Measurements from ENCODE around the gene CSN3. TPM values are rescaled to one million over a fixed set of nuclear protein-coding genes. Genes with fewer than 3 reads are reported as not detected.

The CSN3 gene
- polyA plus RNA-seq, 1 donor from 2014 or later = not detected

- H3K27ac ChIP-seq (ENCODE audit: low read length) = no peak overlapping the region
- H3K4me2 ChIP-seq (ENCODE audit: low read length) = no peak overlapping the region
- H3K9ac ChIP-seq (ENCODE audit: low read length) = no peak overlapping the region
- H3K79me2 ChIP-seq (replicated peaks; ENCODE audit: insufficient read depth, low read length) = no peaks in the 10 kb centered on the region
- H2AFZ ChIP-seq (ENCODE audit: low read depth, low read length) = no peak overlapping the region
- no peaks in the 10 kb centered on the region for H3K36me3 ChIP-seq (ENCODE audit: insufficient read depth, low read length)
- no peaks in the 10 kb centered on the region for H3K27me3 ChIP-seq (ENCODE audit: insufficient read depth, low read depth, low read length)
- TF ChIP-seq SMC3 (conservative IDR thresholded peaks at IDR 0.05; ENCODE audit: poor library complexity) = no peak
- TF ChIP-seq TAF1 (IDR thresholded peaks at IDR 0.05; ENCODE audit: low read depth) = no peak
- TF ChIP-seq EP300 (conservative IDR thresholded peaks at IDR 0.05; ENCODE audit: poor library complexity, severe bottlenecking) = no peak
- TF ChIP-seq REST (IDR thresholded peaks at IDR 0.05; ENCODE audit: borderline replicate concordance) = no peak
- TF ChIP-seq CTCF (IDR thresholded peaks at IDR 0.05; ENCODE audit: poor library complexity, severe bottlenecking) = no peak
- TF ChIP-seq EZH2 (IDR thresholded peaks at IDR 0.05; ENCODE audit: borderline replicate concordance, insufficient read depth, low read length, poor library complexity, severe bottlenecking) = no peak
- no peak for TF ChIP-seq RAD21 (conservative IDR thresholded peaks at IDR 0.05)
- no peak for TF ChIP-seq POLR2AphosphoS5 (IDR thresholded peaks at IDR 0.05)
- no peak for TF ChIP-seq MXI1 (conservative IDR thresholded peaks at IDR 0.05; ENCODE audit: poor library complexity, severe bottlenecking)
- H3F3A ChIP-seq (ENCODE audit: insufficient read depth, low read length, poor library complexity, severe bottlenecking) = no peaks in the 10 kb centered on the region
- no peak overlapping the region for H3K4me3 ChIP-seq (ENCODE audit: low read length)
- no peaks in the 10 kb centered on the region for H3K9me3 ChIP-seq (ENCODE audit: low read length)
- H4K20me1 ChIP-seq (ENCODE audit: insufficient read depth) = no peaks in the 10 kb centered on the region
- no peaks in the 10 kb centered on the region for H3K9me2 ChIP-seq (ENCODE audit: insufficient read depth, low read length)
Observed at GRCh38 chr4:70243091-70243490, 694 bp downstream of the CSN3 start.

GRCh38 chr4:70251250-70251944 is 9.0 kb downstream of the CSN3 start:
- Histone ChIP-seq H3K9ac (ENCODE audit: low read length) (no peak overlapping the region), H2AFZ (ENCODE audit: low read depth, low read length) (no peak overlapping the region), H3K4me2 (ENCODE audit: low read length) (no peak overlapping the region), H3K9me3 (ENCODE audit: low read length) (no peaks in the 10 kb centered on the region), H3K79me2 (replicated peaks; ENCODE audit: insufficient read depth, low read length) (no peaks in the 10 kb centered on the region), H3F3A (ENCODE audit: insufficient read depth, low read length, poor library complexity, severe bottlenecking) (no peaks in the 10 kb centered on the region), H3K9me2 (ENCODE audit: insufficient read depth, low read length) (no peaks in the 10 kb centered on the region), H3K36me3 (ENCODE audit: insufficient read depth, low read length) (no peaks in the 10 kb centered on the region), H4K20me1 (ENCODE audit: insufficient read depth) (no peaks in the 10 kb centered on the region), H3K27me3 (ENCODE audit: insufficient read depth, low read depth, low read length) (no peaks in the 10 kb centered on the region), H3K27ac (ENCODE audit: low read length) (no peak overlapping the region), H3K4me3 (ENCODE audit: low read length) (no peak overlapping the region)
- TF ChIP-seq REST (IDR thresholded peaks at IDR 0.05; ENCODE audit: borderline replicate concordance) = no peak
- TF ChIP-seq TAF1 (IDR thresholded peaks at IDR 0.05; ENCODE audit: low read depth) = no peak
- TF ChIP-seq SMC3 (conservative IDR thresholded peaks at IDR 0.05; ENCODE audit: poor library complexity) = no peak
- TF ChIP-seq POLR2AphosphoS5 (IDR thresholded peaks at IDR 0.05) = no peak
- no peak for TF ChIP-seq EP300 (conservative IDR thresholded peaks at IDR 0.05; ENCODE audit: poor library complexity, severe bottlenecking)
- TF ChIP-seq EZH2 (IDR thresholded peaks at IDR 0.05; ENCODE audit: borderline replicate concordance, insufficient read depth, low read length, poor library complexity, severe bottlenecking) = no peak
- TF ChIP-seq CTCF (IDR thresholded peaks at IDR 0.05; ENCODE audit: poor library complexity, severe bottlenecking) = no peak
- no peak for TF ChIP-seq RAD21 (conservative IDR thresholded peaks at IDR 0.05)
- TF ChIP-seq MXI1 (conservative IDR thresholded peaks at IDR 0.05; ENCODE audit: poor library complexity, severe bottlenecking) = no peak
